ENCODE results near the gene DHCR7.

The DHCR7 gene

DNA sequence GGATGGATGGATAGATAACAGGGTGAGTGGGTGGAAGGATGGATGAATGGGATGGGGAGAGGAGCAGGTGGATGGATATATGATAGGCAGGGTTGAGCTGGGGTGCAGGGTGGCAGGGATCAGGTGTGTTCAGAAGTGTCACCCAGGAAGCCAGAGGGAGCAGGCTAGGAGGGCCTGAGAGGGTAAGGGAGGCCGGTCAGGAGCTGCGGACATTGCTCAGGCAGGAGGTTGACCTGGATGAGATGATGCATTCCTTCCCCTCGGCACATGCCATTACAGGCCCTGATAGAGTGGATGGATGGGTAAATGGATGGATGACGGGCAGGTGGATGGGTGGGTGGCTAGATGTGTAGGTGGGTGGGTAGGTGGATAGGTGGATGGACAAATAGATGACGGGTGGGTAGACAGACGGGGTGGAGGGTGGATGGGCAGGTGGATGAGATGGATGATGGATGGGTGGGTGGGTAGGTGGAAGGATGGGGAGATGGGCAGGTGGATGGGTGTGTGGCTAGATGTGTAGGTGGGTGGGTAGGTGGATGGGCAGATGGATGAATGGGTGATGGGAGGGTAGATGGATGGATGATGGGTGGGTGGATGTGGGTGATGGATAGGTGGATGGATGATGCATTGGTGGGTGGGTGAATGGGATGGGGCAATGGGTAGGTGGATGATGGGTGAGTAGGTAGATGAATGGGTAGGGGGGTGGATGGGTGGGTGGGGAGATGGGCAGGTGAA, 8.0 kb downstream of the DHCR7 start:
- TF ChIP-seq, protein P1, sequence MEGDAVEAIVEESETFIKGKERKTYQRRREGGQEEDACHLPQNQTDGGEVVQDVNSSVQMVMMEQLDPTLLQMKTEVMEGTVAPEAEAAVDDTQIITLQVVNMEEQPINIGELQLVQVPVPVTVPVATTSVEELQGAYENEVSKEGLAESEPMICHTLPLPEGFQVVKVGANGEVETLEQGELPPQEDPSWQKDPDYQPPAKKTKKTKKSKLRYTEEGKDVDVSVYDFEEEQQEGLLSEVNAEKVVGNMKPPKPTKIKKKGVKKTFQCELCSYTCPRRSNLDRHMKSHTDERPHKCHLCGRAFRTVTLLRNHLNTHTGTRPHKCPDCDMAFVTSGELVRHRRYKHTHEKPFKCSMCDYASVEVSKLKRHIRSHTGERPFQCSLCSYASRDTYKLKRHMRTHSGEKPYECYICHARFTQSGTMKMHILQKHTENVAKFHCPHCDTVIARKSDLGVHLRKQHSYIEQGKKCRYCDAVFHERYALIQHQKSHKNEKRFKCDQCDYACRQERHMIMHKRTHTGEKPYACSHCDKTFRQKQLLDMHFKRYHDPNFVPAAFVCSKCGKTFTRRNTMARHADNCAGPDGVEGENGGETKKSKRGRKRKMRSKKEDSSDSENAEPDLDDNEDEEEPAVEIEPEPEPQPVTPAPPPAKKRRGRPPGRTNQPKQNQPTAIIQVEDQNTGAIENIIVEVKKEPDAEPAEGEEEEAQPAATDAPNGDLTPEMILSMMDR (conservative IDR thresholded peaks at IDR 0.05; ENCODE audit: control insufficient read depth, insufficient read depth, low read depth, low read length), result no peak
- DNase-seq (ENCODE audit: low read depth), result no peak
- no peak overlapping the region for H3K4me3 ChIP-seq (ENCODE audit: control insufficient read depth, low read depth, low read length)

DNA sequence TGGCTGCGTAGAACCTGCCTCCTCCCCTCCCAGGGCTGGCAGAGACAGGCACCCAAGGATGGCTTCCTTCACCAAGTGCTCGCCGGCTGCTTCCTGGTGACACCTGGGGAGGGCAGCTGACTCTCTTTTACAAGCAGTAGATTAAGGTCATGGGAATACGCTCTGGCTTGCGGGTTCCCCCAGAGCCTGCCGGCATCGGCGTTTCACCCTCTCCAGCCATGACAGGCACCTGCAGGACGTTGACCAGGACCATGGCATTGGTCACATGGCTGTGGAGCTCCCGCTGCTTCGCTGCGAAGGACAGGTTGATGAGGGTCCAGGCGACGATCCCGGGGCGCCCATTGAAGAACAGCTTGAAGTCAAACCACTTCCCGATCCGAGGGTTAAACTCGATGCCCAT, 9.5 kb downstream of the DHCR7 start:
- no peak overlapping the region for H3K4me3 ChIP-seq (ENCODE audit: control insufficient read depth, low read depth, low read length)
- DNase-seq (ENCODE audit: low read depth), result no peak
- TF ChIP-seq, protein P1 (conservative IDR thresholded peaks at IDR 0.05; ENCODE audit: control insufficient read depth, insufficient read depth, low read depth, low read length), result no peak

DNA sequence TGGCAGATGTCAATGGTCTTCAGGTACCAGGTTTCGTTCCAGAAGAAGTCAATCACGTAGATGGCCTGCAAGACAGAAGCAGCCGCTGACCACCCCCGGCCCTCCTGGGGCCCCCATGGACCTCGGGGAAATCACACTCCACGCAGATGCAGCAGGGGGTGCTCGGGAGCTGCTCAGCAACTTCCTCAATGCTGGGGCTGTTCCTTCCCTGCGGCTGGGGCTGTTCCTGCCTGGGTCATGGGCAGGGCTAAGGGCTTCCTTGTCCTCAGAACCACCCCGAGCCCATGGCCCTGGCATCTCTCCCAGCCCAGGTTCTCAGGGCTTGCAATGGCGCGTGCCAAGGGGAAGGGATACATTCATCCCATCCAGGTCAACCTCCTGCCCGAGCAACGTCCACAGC, 10.3 kb downstream of the DHCR7 start:
- TF ChIP-seq, protein P1 (conservative IDR thresholded peaks at IDR 0.05; ENCODE audit: control insufficient read depth, insufficient read depth, low read depth, low read length), result no peak
- no peak for DNase-seq (ENCODE audit: low read depth)
- H3K4me3 ChIP-seq (ENCODE audit: control insufficient read depth, low read depth, low read length), result no peak overlapping the region

DNA sequence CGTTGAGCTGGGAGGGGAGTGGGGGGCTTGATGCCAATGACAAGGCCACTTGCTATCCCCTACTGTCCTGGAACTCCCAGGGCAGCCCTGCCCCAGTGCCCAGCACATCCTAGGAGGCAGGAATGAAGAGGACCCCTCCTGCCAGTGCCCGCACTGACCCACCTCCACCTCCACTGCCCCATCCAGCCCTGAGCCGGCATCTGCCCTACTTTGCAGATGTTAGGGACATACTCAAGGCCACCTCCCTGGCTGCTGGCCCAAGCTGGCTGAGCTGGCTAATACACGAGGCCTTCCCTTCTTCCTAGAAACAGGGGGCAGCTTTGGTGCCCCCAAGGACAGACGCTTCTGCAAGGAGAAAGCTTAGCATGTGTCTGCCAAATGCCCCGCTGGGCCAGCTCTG, 10.8 kb downstream of the DHCR7 start:
- TF ChIP-seq, protein P1 (conservative IDR thresholded peaks at IDR 0.05; ENCODE audit: control insufficient read depth, insufficient read depth, low read depth, low read length), result no peak
- H3K4me3 ChIP-seq (ENCODE audit: control insufficient read depth, low read depth, low read length), result no peak overlapping the region
- DNase-seq (ENCODE audit: low read depth), result no peak

DNA sequence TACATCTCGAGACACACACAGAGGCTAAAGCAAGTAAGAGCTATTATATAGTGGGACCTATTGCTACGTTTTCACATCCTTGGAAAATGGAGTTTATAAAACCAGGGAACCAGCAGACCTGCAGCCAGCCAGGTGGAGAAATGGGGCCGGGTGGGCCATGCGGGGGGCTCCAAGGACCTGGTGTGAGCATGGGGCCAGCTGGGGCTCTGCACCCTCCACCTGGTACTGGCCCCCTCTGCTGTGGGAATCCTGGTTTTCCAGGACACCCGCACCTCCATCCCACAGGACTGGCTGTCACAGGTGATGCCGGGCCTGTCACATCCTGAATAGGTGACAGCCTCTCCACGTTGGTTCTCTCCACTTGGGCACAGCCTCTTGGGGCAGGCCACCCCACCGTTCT, 11.3 kb downstream of the DHCR7 start:
- no peak overlapping the region for H3K4me3 ChIP-seq (ENCODE audit: control insufficient read depth, low read depth, low read length)
- TF ChIP-seq, protein P1 (conservative IDR thresholded peaks at IDR 0.05; ENCODE audit: control insufficient read depth, insufficient read depth, low read depth, low read length), result no peak
- no peak for DNase-seq (ENCODE audit: low read depth)

- H3K4me3 ChIP-seq (ENCODE audit: control insufficient read depth, low read depth, low read length), result no peak overlapping the region
- no peak for DNase-seq (ENCODE audit: low read depth)
- TF ChIP-seq, protein P1 (conservative IDR thresholded peaks at IDR 0.05; ENCODE audit: control insufficient read depth, insufficient read depth, low read depth, low read length), result no peak
Observed at GRCh38 chr11:71435278-71435951, 12.8 kb downstream of the DHCR7 start.
